Aorta (tissue), 5 donors: ENCODE results near the gene SPCS2. TPM values are rescaled to one million over a fixed set of nuclear protein-coding genes. Genes with fewer than 3 reads are reported as not detected.
A peak's percentile ranks its signal among the peaks of the same experiment; 100 is the strongest.

Experiments used
- ATAC-seq: fragments of 200-7000 bp; cut with Tn5 transposase; one replicate; pipeline ENCODE4 v1.9.1; 2022; ENCODE audit warnings: moderate library complexity; ENCODE audit not compliant: low FRiP score
- DNase-seq, 2 donors: peaks; one replicate each; pipeline ENCODE4 v3.0.0-alpha.2; 2020
- H3K27ac ChIP-seq, 2 donors: one replicate each; pipeline ENCODE4 v1.5.1; 2013; ENCODE audit warnings: low read length in 2 of 2, mild to moderate bottlenecking in 2 of 2, moderate library complexity in 2 of 2, control low read depth in 1 of 2, inconsistent platforms in 1 of 2, low read depth in 1 of 2
- H3K27me3 ChIP-seq, 2 donors: one replicate each; pipeline ENCODE4 v1.6.1; 2013; ENCODE audit warnings: control low read depth in 1 of 2, low read length in 1 of 2, mild to moderate bottlenecking in 1 of 2, moderate library complexity in 1 of 2; ENCODE audit not compliant: insufficient read depth in 2 of 2, control insufficient read depth in 1 of 2
- H3K36me3 ChIP-seq, 2 donors: one replicate each; pipeline ENCODE4 v1.6.1; 2013; ENCODE audit warnings: control low read depth in 1 of 2, low read length in 1 of 2, mild to moderate bottlenecking in 1 of 2; ENCODE audit not compliant: insufficient read depth in 2 of 2, control insufficient read depth in 1 of 2
- H3K4me1 ChIP-seq, 2 donors: one replicate each; pipeline ENCODE4 v1.6.1; 2013; ENCODE audit warnings: low read length in 2 of 2, control low read depth in 1 of 2, mild to moderate bottlenecking in 1 of 2, moderate library complexity in 1 of 2; ENCODE audit not compliant: insufficient read depth in 2 of 2, control insufficient read depth in 1 of 2
- H3K4me3 ChIP-seq, 2 donors: one replicate each; pipeline ENCODE4 v1.5.1; 2013; ENCODE audit warnings: low read length in 2 of 2, control low read depth in 1 of 2, mild to moderate bottlenecking in 1 of 2
- H3K9me3 ChIP-seq: one replicate; pipeline ENCODE4 v1.6.1; 2013; ENCODE audit warnings: mild to moderate bottlenecking, low read length; ENCODE audit not compliant: control insufficient read depth
- WGBS, 2 donors: extraction: QIAGEN DNeasy Blood & Tissue Kit; methylation state at CpG; one replicate each; pipeline ENCODE4 v1.1.7; 2013; 5-methylcytosine and 5-hydroxymethylcytosine counted together
- intact Hi-C, 2 donors: fragments of 100-400 bp; cut with DNase I; formaldehyde crosslinking; loops; one replicate each; pipeline versions ENCODE4 v1.14.2 to v1.15.0; 2022
- polyA plus RNA-seq, 2 donors: library from polyadenylated mRNA; stranded (reverse); fragments of 200-250 nt; gene quantifications; one replicate each; pipeline ENCODE4 v1.2.3, GENCODE V29; 2013
- total RNA-seq, 2 donors: library from RNA; stranded (reverse); fragmentation: NEBNext Ultra II Directional; extraction: Animal tissue kit (Norgen Biotek cat#: 25700); gene quantifications; one replicate each; pipeline ENCODE4 v1.2.1, GENCODE V29; 2021
- donor health status: healthy with polysubstance abuse.
- donor health status: Bipolar disorder and iron deficiency.
- donor health status: DM: no; HTN: no; CAD: no.
- donor health status: DM: no; HTN: no; CAD: no.
- donor health status: DM: yes; HTN: yes; CAD: no.

SPCS2 gene
- total and polyA plus RNA-seq, 4 donors = 78.1 to 134 (median 123) TPM

- intact Hi-C loops = no loop called here
These were observed 21.6 kb upstream of the SPCS2 start for GRCh38 chr11:74927496-74927895.

GRCh38 chr11:74929431-74930363 lies 19.4 kb upstream of the SPCS2 start:
- intact Hi-C loops = loop anchor here (2.0 to 5.0 kb wide), 2 partner anchors 99 to 318 kb away; no protein-coding TSS in a partner anchor
- Histone ChIP-seq H3K4me1 (no peaks in the 10 kb centered on the region), H3K27me3 (no peaks in the 10 kb centered on the region), H3K4me3 (no peak overlapping the region), H3K36me3 (no peaks in the 10 kb centered on the region), H3K9me3 (no peaks in the 10 kb centered on the region), H3K27ac (no peak overlapping the region)
- ATAC-seq = peak; percentile 78
- peak in 1 of 2 donors; percentile 66 for DNase-seq
- 54 to 58% methylated on average over 8 of the region's 8 CpGs for whole genome bisulfite sequencing, 2 donors

More at GRCh38 chr11:74927496-74927895, 21.6 kb upstream of the SPCS2 start:
- no peak for ATAC-seq
- no peak overlapping the region for H3K4me3 ChIP-seq
- H3K27ac ChIP-seq = no peak overlapping the region
- H3K36me3 ChIP-seq = no peaks in the 10 kb centered on the region
- DNase-seq = no peak
- H3K9me3 ChIP-seq = no peaks in the 10 kb centered on the region
- H3K27me3 ChIP-seq = no peaks in the 10 kb centered on the region
- H3K4me1 ChIP-seq = no peaks in the 10 kb centered on the region

- no peaks in the 10 kb centered on the region for H3K4me1 ChIP-seq
These were observed 16.9 kb upstream of the SPCS2 start for GRCh38 chr11:74932169-74932568.

GRCh38 chr11:74932797-74933196 lies 16.3 kb upstream of the SPCS2 start:
- Histone ChIP-seq H3K4me1 (no peaks in the 10 kb centered on the region), H3K27me3 (no peaks in the 10 kb centered on the region), H3K36me3 (peaks cover 3 to 4% of the 10 kb centered on the region in 2 donors), H3K27ac (no peak overlapping the region), H3K4me3 (no peak overlapping the region), H3K9me3 (no peaks in the 10 kb centered on the region)
- DNase-seq = no peak
- no peak for ATAC-seq
- WGBS, 2 donors = 55 to 61% methylated on average over 2 of the region's 2 CpGs
- intact Hi-C loops = loop anchor here (2.0 to 5.0 kb wide), 2 partner anchors 98 to 315 kb away; no protein-coding TSS in a partner anchor

More at GRCh38 chr11:74932169-74932568, 16.9 kb upstream of the SPCS2 start:
- 77 to 86% methylated on average over 5 of the region's 5 CpGs for WGBS, 2 donors
- Histone ChIP-seq H3K4me3 (no peak overlapping the region), H3K27me3 (no peaks in the 10 kb centered on the region), H3K36me3 (peaks cover 3 to 4% of the 10 kb centered on the region in 2 donors), H3K27ac (no peak overlapping the region), H3K9me3 (no peaks in the 10 kb centered on the region)
- ATAC-seq (no peak), DNase-seq (no peak)
- intact Hi-C loops = loop anchor here (2.0 to 5.0 kb wide), 2 partner anchors 99 to 315 kb away; no protein-coding TSS in a partner anchor

- DNase-seq = no peak
- H3K36me3 ChIP-seq = peaks cover 3 to 4% of the 10 kb centered on the region in 2 donors
- ATAC-seq = no peak
- no peaks in the 10 kb centered on the region for H3K4me1 ChIP-seq
- intact Hi-C loops = loop anchor here (2.0 to 5.0 kb wide), 2 partner anchors 97 to 314 kb away; no protein-coding TSS in a partner anchor
- no peak overlapping the region for H3K27ac ChIP-seq
- no peaks in the 10 kb centered on the region for H3K9me3 ChIP-seq
- no peak overlapping the region for H3K4me3 ChIP-seq
- H3K27me3 ChIP-seq = no peaks in the 10 kb centered on the region
- 97 to 99% methylated on average over 2 of the region's 2 CpGs for WGBS, 2 donors
These were observed 15.3 kb upstream of the SPCS2 start for GRCh38 chr11:74933765-74934164.

GRCh38 chr11:74935285-74935684 lies 13.8 kb upstream of the SPCS2 start:
- Histone ChIP-seq H3K36me3 (peaks cover 3 to 4% of the 10 kb centered on the region in 2 donors), H3K4me3 (no peak overlapping the region), H3K27ac (no peak overlapping the region), H3K27me3 (no peaks in the 10 kb centered on the region), H3K9me3 (no peaks in the 10 kb centered on the region), H3K4me1 (no peaks in the 10 kb centered on the region)
- DNase-seq (no peak), ATAC-seq (no peak)
- intact Hi-C loops = no loop called here
- 77% methylated on average over 2 of the region's 2 CpGs for WGBS, 2 donors

- Histone ChIP-seq H3K36me3 (peaks cover 4% of the 10 kb centered on the region in 2 donors), H3K27me3 (no peaks in the 10 kb centered on the region), H3K4me1 (no peaks in the 10 kb centered on the region), H3K9me3 (no peaks in the 10 kb centered on the region), H3K27ac (no peak overlapping the region), H3K4me3 (no peak overlapping the region)
- 74 to 83% methylated on average over 2 of the region's 2 CpGs for WGBS, 2 donors
- intact Hi-C loops = no loop called here
- ATAC-seq (no peak), DNase-seq (no peak)
These were observed 13.0 kb upstream of the SPCS2 start for GRCh38 chr11:74936087-74936486.

GRCh38 chr11:74936976-74937375 lies 12.1 kb upstream of the SPCS2 start:
- no peak overlapping the region for H3K4me3 ChIP-seq
- ATAC-seq (no peak), DNase-seq (no peak)
- WGBS, 2 donors = 77 to 78% methylated on average over 5 of the region's 5 CpGs
- no peak overlapping the region for H3K27ac ChIP-seq
- intact Hi-C loops = no loop called here
- no peaks in the 10 kb centered on the region for H3K4me1 ChIP-seq
- peaks cover 4% of the 10 kb centered on the region in 2 donors for H3K36me3 ChIP-seq
- H3K9me3 ChIP-seq = no peaks in the 10 kb centered on the region
- H3K27me3 ChIP-seq = no peaks in the 10 kb centered on the region
